PC-3 (cell line): ENCODE results near the gene METTL21A. TPM values are rescaled to one million over a fixed set of nuclear protein-coding genes. Genes with fewer than 3 reads are reported as not detected.
A peak's percentile ranks its signal among the peaks of the same experiment; 100 is the strongest.

Experiments
- ATAC-seq: fragments of 200-7000 bp; cut with Tn5 transposase; 2 replicates; pipeline ENCODE4 v1.9.1; 2020; ENCODE audit warnings: mild to moderate bottlenecking, moderate library complexity
- Bru-seq: library from RNA; stranded (reverse); fragments of 400-500 nt; gene quantifications from one replicate; lab custom pipeline; 2021; lab: Mats Ljungman, UMichigan
- BruChase-seq, 2 experiments: library from RNA; stranded (reverse); fragments of 400-500 nt; gene quantifications; one replicate each; lab custom pipeline; 2021; lab: Mats Ljungman, UMichigan
- BruUV-seq: library from RNA; stranded (reverse); fragments of 400-500 nt; replicated peaks from 2 replicates; lab custom pipeline; 2021; lab: Mats Ljungman, UMichigan
- CTCF ChIA-PET: fragments of 300-600 bp; sonication (Branson Sonifier 250); formaldehyde crosslinking; loops from one replicate; lab custom pipeline; 2022; ENCODE audit warnings: antibody characterized with exemption; lab: Charles Lee
- POLR2A ChIA-PET: fragments of 300-600 bp; sonication (Branson Sonifier 250); formaldehyde crosslinking; loops from one replicate; lab custom pipeline; 2022; ENCODE audit warnings: antibody characterized with exemption; ENCODE audit not compliant: unreplicated experiment; lab: Charles Lee
- DNase-seq: peaks from one replicate; pipeline ENCODE4 v3.0.0-alpha.2; 2015
- H2AFZ ChIP-seq: fragments of 300-600 bp; sonication (generic); 2 replicates; pipeline ENCODE4 v1.6.0; 2016; ENCODE audit warnings: antibody characterized with exemption, low read length
- H3F3A ChIP-seq: fragments of 300-600 bp; sonication (generic); one replicate; pipeline ENCODE4 v1.6.0; 2017; ENCODE audit warnings: antibody characterized with exemption, low read length, control low read depth, mild to moderate bottlenecking; ENCODE audit not compliant: unreplicated experiment
- H3K27ac ChIP-seq: fragments of 300-600 bp; sonication (generic); 2 replicates; pipeline ENCODE4 v1.5.1; 2016; ENCODE audit warnings: mild to moderate bottlenecking, low read length
- H3K27me3 ChIP-seq: fragments of 300-600 bp; sonication (generic); 2 replicates; pipeline ENCODE4 v1.6.1; 2016; ENCODE audit warnings: low read length, mixed read lengths
- H3K36me3 ChIP-seq: fragments of 300-600 bp; sonication (generic); 2 replicates; pipeline ENCODE4 v1.6.1; 2016; ENCODE audit warnings: low read depth, mixed run types, low read length, mixed read lengths
- H3K4me1 ChIP-seq: fragments of 300-600 bp; sonication (generic); 2 replicates; pipeline ENCODE4 v1.5.1; 2016; ENCODE audit warnings: low read length; ENCODE audit not compliant: insufficient read depth
- H3K4me2 ChIP-seq: fragments of 300-600 bp; sonication (generic); 2 replicates; pipeline ENCODE4 v1.6.0; 2016; ENCODE audit warnings: low read length
- H3K4me3 ChIP-seq: fragments of 300-600 bp; sonication (generic); 2 replicates; pipeline ENCODE4 v1.5.1; 2016; ENCODE audit warnings: mild to moderate bottlenecking, low read length, mixed read lengths
- H3K79me2 ChIP-seq: fragments of 300-600 bp; sonication (generic); 2 replicates; pipeline ENCODE4 v1.6.1; 2017; ENCODE audit warnings: low read length, mixed read lengths
- H3K9ac ChIP-seq: fragments of 300-600 bp; sonication (generic); 2 replicates; pipeline ENCODE4 v1.6.0; 2016; ENCODE audit warnings: mild to moderate bottlenecking, low read length
- H3K9me2 ChIP-seq: fragments of 300-600 bp; sonication (generic); replicated peaks from 2 replicates; pipeline ENCODE4 v1.6.1; 2016; ENCODE audit warnings: mixed run types, low read length, mixed read lengths
- H3K9me3 ChIP-seq: fragments of 300-600 bp; sonication (generic); 2 replicates; pipeline ENCODE4 v1.6.1; 2016; ENCODE audit warnings: low read length, mixed read lengths
- H4K20me1 ChIP-seq: fragments of 300-600 bp; sonication (generic); 2 replicates; pipeline ENCODE4 v1.6.1; 2016; ENCODE audit warnings: low read length, mixed read lengths
- CTCF ChIP-seq: fragments of 300-600 bp; sonication (generic); conservative IDR thresholded peaks from 2 replicates; pipeline ENCODE4 v1.5.1; 2017; ENCODE audit warnings: antibody characterized with exemption, low read depth, mild to moderate bottlenecking, low read length
- EZH2 ChIP-seq: fragments of 300-600 bp; sonication (generic); IDR thresholded peaks from one replicate; pipeline ENCODE4 v1.6.1; 2017; ENCODE audit warnings: antibody characterized with exemption, mild to moderate bottlenecking, low read length; ENCODE audit not compliant: unreplicated experiment
- EZH2phosphoT487 ChIP-seq: fragments of 300-600 bp; sonication (generic); IDR thresholded peaks from 2 replicates; pipeline ENCODE4 v1.6.1; 2018; ENCODE audit warnings: mild to moderate bottlenecking, antibody characterized with exemption, low read length, borderline replicate concordance
- intact Hi-C: fragments of 100-400 bp; cut with micrococcal nuclease; formaldehyde crosslinking; loops from 2 replicates; pipeline ENCODE4 v1.9.0; 2023
- long read RNA-seq: library from polyadenylated mRNA; unstranded; transcript quantifications from one replicate; pipeline ENCODE4 v2.0.0, GENCODE V29; 2021; ENCODE audit not compliant: unreplicated experiment
- total RNA-seq: library from RNA; depleted of rRNA; stranded (reverse); fragments of >200 nt; gene quantifications from 2 replicates; pipeline ENCODE4 v1.2.3, GENCODE V29; 2014; rRNA removed

Gene METTL21A
- 35.3 and 66.3 TPM in 2 replicates for total RNA-seq
- Bru-seq, nascent RNA = percentile 51 among the genes with signal in this experiment
- BruChase-seq, experiment 1, labeled RNA remaining after a 6-hour chase = percentile 56 among the genes with signal in this experiment
- BruChase-seq, experiment 2, labeled RNA remaining after a 2-hour chase = percentile 54 among the genes with signal in this experiment
- long read RNA-seq, full-length matches to known transcripts = 23 of 37 reads
- long read RNA-seq, partial matches to known transcripts = 4 of 37 reads
- long read RNA-seq, other reads (novel, unspliced or antisense) = 10 of 37 reads

- POLR2A ChIA-PET = interaction anchor here (0.6 to 1.4 kb wide), 9 partner anchors 9 to 124 kb away, joined by 3 to 14 read pairs (median 4); partner anchors contain the start of genes CCNYL1 and CREB1
- TF ChIP-seq CTCF (no peak; the same call in 1 of the 2 replicates), EZH2 (no peak), EZH2phosphoT487 (no peak)
- peaks cover 8% of the 10 kb centered on the region; the same call in 1 of the 2 replicates for H3K36me3 ChIP-seq
- no peaks in the 10 kb centered on the region for H3K27me3 ChIP-seq
- no peaks in the 10 kb centered on the region for H4K20me1 ChIP-seq
- no peaks in the 10 kb centered on the region for H3K9me2 ChIP-seq
- H3K9ac ChIP-seq = peak within 1 kb of the TSS; percentile 99
- H3F3A ChIP-seq = no peaks in the 10 kb centered on the region
- peaks cover 40% of the 10 kb centered on the region for H3K79me2 ChIP-seq
- no peaks in the 10 kb centered on the region for H3K9me3 ChIP-seq
- peak within 1 kb of the TSS; percentile 80 for H3K4me3 ChIP-seq
- H3K4me1 ChIP-seq = peaks cover 9% of the 10 kb centered on the region
- TSS peak; percentile 87 for BruUV-seq
- intact Hi-C loops = loop anchor here (1.0 to 10.0 kb wide), 9 partner anchors 39 to 820 kb away; partner anchors contain the start of gene CREB1
- peak within 1 kb of the TSS; percentile 98 for H2AFZ ChIP-seq
- ATAC-seq = peak; percentile 78
- H3K4me2 ChIP-seq = peak within 1 kb of the TSS; percentile 99
- H3K27ac ChIP-seq = peak within 1 kb of the TSS; percentile 100
- DNase-seq = peak; percentile 94
- CTCF ChIA-PET = interaction anchor here (0.5 to 2.3 kb wide), 9 partner anchors 9 to 445 kb away, joined by 3 to 18 read pairs (median 4); partner anchors contain the start of gene CCNYL1
Measured at GRCh38 chr2:207625014-207625907, at the start of gene METTL21A. Gene METTL21A (minus strand): TSS chr2:207625394. CDS start chr2:207624375, 1,019 bp downstream.

GRCh38 chr2:207674826-207675225 is 49.6 kb upstream of the METTL21A start:
- TF ChIP-seq EZH2phosphoT487 (no peak), CTCF (0 out of 2 replicates have a peak, but pooled peaks have one; percentile 16)
- BruUV-seq = no TSS peak
- ChIA-PET CTCF (no interaction called here), POLR2A (no interaction called here)
- intact Hi-C loops = no loop called here
- no peaks in the 10 kb centered on the region for H3K36me3 ChIP-seq
- no peaks in the 10 kb centered on the region for H3K9me2 ChIP-seq
- no peak overlapping the region for H2AFZ ChIP-seq
- H3K4me3 ChIP-seq = no peak overlapping the region
- H3K4me2 ChIP-seq = no peak overlapping the region
- no peak overlapping the region for H3K27ac ChIP-seq
- H3K4me1 ChIP-seq = peaks cover 13% of the 10 kb centered on the region
- no peaks in the 10 kb centered on the region for H3F3A ChIP-seq
- ATAC-seq (no peak; the same call in 1 of the 2 replicates), DNase-seq (no peak)
- no peaks in the 10 kb centered on the region for H3K27me3 ChIP-seq
- H4K20me1 ChIP-seq = no peaks in the 10 kb centered on the region
- H3K9ac ChIP-seq = no peak overlapping the region
- H3K9me3 ChIP-seq = no peaks in the 10 kb centered on the region
- H3K79me2 ChIP-seq = no peaks in the 10 kb centered on the region
